IMR-90 (cell line): ENCODE results near the gene ZCCHC24. TPM values are rescaled to one million over a fixed set of nuclear protein-coding genes. Genes with fewer than 3 reads are reported as not detected.

Experiments
- ATAC-seq: fragments of 200-7000 bp; cut with Tn5 transposase; 2 replicates; pipeline ENCODE4 v1.9.1; 2020; ENCODE audit warnings: low read depth, mild to moderate bottlenecking, moderate library complexity
- BruUV-seq: library from RNA; stranded (reverse); fragments of 400-500 nt; replicated peaks from 2 replicates; lab custom pipeline; 2021; lab: Mats Ljungman, UMichigan
- CTCF ChIA-PET: fragments of 300-600 bp; formaldehyde crosslinking; extraction: SDS; loops from one replicate; lab custom pipeline; 2021; ENCODE audit warnings: antibody characterized with exemption; lab: Yijun Ruan, JAX
- POLR2A ChIA-PET: fragments of 300-600 bp; sonication (Branson Sonifier 250); formaldehyde crosslinking; loops from one replicate; lab custom pipeline; 2022; ENCODE audit warnings: antibody characterized with exemption; ENCODE audit not compliant: unreplicated experiment; lab: Charles Lee
- DNase-seq: peaks from one replicate; pipeline ENCODE4 v3.0.0; 2013
- H2AFZ ChIP-seq: replicated peaks from 2 replicates; pipeline ENCODE3; 2013; ENCODE audit warnings: low read length, mild to moderate bottlenecking; ENCODE audit not compliant: poor library complexity
- H2AK5ac ChIP-seq: 2 replicates; pipeline ENCODE4 v1.6.1; 2013; ENCODE audit warnings: low read depth, low read length, inconsistent platforms
- H2AK9ac ChIP-seq: replicated peaks from 2 replicates; pipeline ENCODE3; 2013; ENCODE audit warnings: mild to moderate bottlenecking, low read depth, low read length, moderate library complexity; ENCODE audit not compliant: poor library complexity
- H2BK120ac ChIP-seq: 2 replicates; pipeline ENCODE4 v1.6.1; 2013; ENCODE audit warnings: low read depth, low read length, inconsistent platforms
- H2BK15ac ChIP-seq: 3 replicates; pipeline ENCODE4 v1.6.1; 2013; ENCODE audit warnings: low read depth, low read length, inconsistent platforms
- H2BK20ac ChIP-seq: 2 replicates; pipeline ENCODE4 v1.6.1; 2013; ENCODE audit warnings: low read depth, mild to moderate bottlenecking, inconsistent platforms, low read length, moderate library complexity
- H2BK5ac ChIP-seq: 2 replicates; pipeline ENCODE4 v1.6.1; 2013; ENCODE audit warnings: mild to moderate bottlenecking, low read depth, low read length, inconsistent platforms; ENCODE audit not compliant: poor library complexity, severe bottlenecking
- H3K14ac ChIP-seq: replicated peaks from 2 replicates; pipeline ENCODE4 v1.6.1; 2013; ENCODE audit warnings: low read depth, low read length, inconsistent platforms
- H3K18ac ChIP-seq: 2 replicates; pipeline ENCODE4 v1.6.1; 2013; ENCODE audit warnings: low read depth, low read length, control low read depth
- H3K23ac ChIP-seq: 2 replicates; pipeline ENCODE4 v1.6.1; 2013; ENCODE audit warnings: low read depth, low read length, inconsistent platforms
- H3K27ac ChIP-seq: 2 replicates; pipeline ENCODE4 v1.5.1; 2013; ENCODE audit warnings: mild to moderate bottlenecking, control low read depth, low read length; ENCODE audit not compliant: insufficient read depth
- H3K27me3 ChIP-seq: 2 replicates; pipeline ENCODE4 v1.6.1; 2013; ENCODE audit warnings: low read length; ENCODE audit not compliant: control insufficient read depth, insufficient read depth
- H3K36me3 ChIP-seq: 2 replicates; pipeline ENCODE4 v1.6.1; 2013; ENCODE audit warnings: low read length, mixed read lengths; ENCODE audit not compliant: control insufficient read depth, insufficient read depth
- H3K4ac ChIP-seq: 2 replicates; pipeline ENCODE4 v1.6.1; 2013; ENCODE audit warnings: low read depth, low read length, inconsistent platforms
- H3K4me1 ChIP-seq: 2 replicates; pipeline ENCODE4 v1.6.1; 2013; ENCODE audit warnings: low read length, mixed read lengths; ENCODE audit not compliant: control insufficient read depth, insufficient read depth
- H3K4me2 ChIP-seq: 2 replicates; pipeline ENCODE4 v1.6.1; 2013; ENCODE audit warnings: low read depth, mild to moderate bottlenecking, control low read depth, low read length, moderate library complexity
- H3K4me3 ChIP-seq: 2 replicates; pipeline ENCODE4 v1.5.1; 2013; ENCODE audit warnings: low read depth, mild to moderate bottlenecking, control low read depth, low read length, moderate library complexity; ENCODE audit not compliant: insufficient read depth
- H3K56ac ChIP-seq: 2 replicates; pipeline ENCODE4 v1.6.1; 2013; ENCODE audit warnings: low read length, inconsistent platforms; ENCODE audit not compliant: insufficient read depth; ENCODE audit errors: extremely low read depth
- H3K79me1 ChIP-seq, 2 experiments: 2 replicates each; pipeline ENCODE4 v1.6.1; 2013; ENCODE audit warnings: low read length in 2 of 2, inconsistent platforms in 1 of 2, low read depth in 1 of 2
- H3K9ac ChIP-seq: 2 replicates; pipeline ENCODE4 v1.6.1; 2013; ENCODE audit warnings: low read depth, low read length, control low read depth
- H3K9me1 ChIP-seq: 2 replicates; pipeline ENCODE4 v1.6.1; 2013; ENCODE audit warnings: low read length, inconsistent platforms; ENCODE audit not compliant: insufficient read depth
- H3K9me3 ChIP-seq: 2 replicates; pipeline ENCODE4 v1.6.1; 2013; ENCODE audit warnings: low read length; ENCODE audit not compliant: control insufficient read depth, insufficient read depth
- H4K20me1 ChIP-seq: 2 replicates; pipeline ENCODE4 v1.6.1; 2013; ENCODE audit warnings: low read length, inconsistent platforms; ENCODE audit not compliant: insufficient read depth
- H4K5ac ChIP-seq: 2 replicates; pipeline ENCODE4 v1.6.1; 2013; ENCODE audit warnings: mild to moderate bottlenecking, low read depth, low read length, control low read depth
- H4K8ac ChIP-seq, 2 experiments: 2 replicates each; pipeline ENCODE4 v1.6.1; 2013; ENCODE audit warnings: low read depth in 2 of 2, low read length in 2 of 2, control low read depth in 1 of 2, inconsistent platforms in 1 of 2
- H4K91ac ChIP-seq: 2 replicates; pipeline ENCODE4 v1.6.1; 2013; ENCODE audit warnings: low read depth, low read length, inconsistent platforms; ENCODE audit not compliant: insufficient read depth
- BHLHE40 ChIP-seq: fragments of 150-350 bp; IDR thresholded peaks from 2 replicates; pipeline ENCODE4 v1.6.1; 2016; ENCODE audit warnings: mild to moderate bottlenecking, low read depth, low read length
- CEBPB ChIP-seq: IDR thresholded peaks from 2 replicates; pipeline ENCODE4 v1.6.1; 2012; ENCODE audit warnings: low read depth, low read length, improper control_type of control experiment
- CHD1 ChIP-seq: IDR thresholded peaks from 2 replicates; pipeline ENCODE4 v1.6.1; 2012; ENCODE audit warnings: low read depth, low read length, improper control_type of control experiment
- CTCF ChIP-seq: conservative IDR thresholded peaks from 2 replicates; pipeline ENCODE4 v1.5.1; 2012; ENCODE audit warnings: mild to moderate bottlenecking, low read depth, low read length, improper control_type of control experiment
- ELK1 ChIP-seq: fragments of 150-350 bp; IDR thresholded peaks from 2 replicates; pipeline ENCODE4 v1.6.1; 2016; ENCODE audit warnings: low read depth, mild to moderate bottlenecking, low read length, moderate library complexity, borderline replicate concordance
- FOS ChIP-seq: fragments of 150-350 bp; IDR thresholded peaks from 2 replicates; pipeline ENCODE4 v1.6.1; 2016; ENCODE audit warnings: low read depth, low read length
- MAFK ChIP-seq: IDR thresholded peaks from 2 replicates; pipeline ENCODE4 v1.6.1; 2012; ENCODE audit warnings: low read depth, low read length, improper control_type of control experiment
- MAZ ChIP-seq: IDR thresholded peaks from 2 replicates; pipeline ENCODE4 v1.6.1; 2012; ENCODE audit warnings: low read depth, mild to moderate bottlenecking, low read length, improper control_type of control experiment, moderate library complexity, borderline replicate concordance
- MXI1 ChIP-seq: IDR thresholded peaks from 2 replicates; pipeline ENCODE4 v1.6.1; 2012; ENCODE audit warnings: low read depth, mild to moderate bottlenecking, low read length, moderate library complexity, borderline replicate concordance
- NFE2L2 ChIP-seq: fragments of 150-350 bp; IDR thresholded peaks from 2 replicates; pipeline ENCODE4 v1.6.1; 2016; ENCODE audit warnings: low read depth, mild to moderate bottlenecking, low read length
- POLR2A ChIP-seq: IDR thresholded peaks from 2 replicates; pipeline ENCODE4 v1.6.1; 2012; ENCODE audit warnings: mild to moderate bottlenecking, low read depth, low read length
- RAD21 ChIP-seq: IDR thresholded peaks from 2 replicates; pipeline ENCODE4 v1.6.1; 2012; ENCODE audit warnings: low read length, improper control_type of control experiment
- RCOR1 ChIP-seq: IDR thresholded peaks from 2 replicates; pipeline ENCODE4 v1.6.1; 2012; ENCODE audit warnings: mild to moderate bottlenecking, low read length, improper control_type of control experiment; ENCODE audit not compliant: insufficient replicate concordance
- RFX5 ChIP-seq: IDR thresholded peaks from 2 replicates; pipeline ENCODE4 v1.8.0; 2012; ENCODE audit warnings: low read depth, mild to moderate bottlenecking, low read length, moderate library complexity
- SMC3 ChIP-seq: fragments of 150-350 bp; IDR thresholded peaks from 2 replicates; pipeline ENCODE4 v1.6.1; 2016; ENCODE audit warnings: low read depth, mild to moderate bottlenecking, antibody characterized with exemption, low read length, moderate library complexity
- USF2 ChIP-seq: fragments of 150-350 bp; IDR thresholded peaks from 2 replicates; pipeline ENCODE4 v1.6.1; 2017; ENCODE audit warnings: mild to moderate bottlenecking, antibody characterized with exemption, low read length, low read depth
- WGBS, 2 experiments: methylation state at CpG; one replicate each; pipeline versions ENCODE4 v1.1.5 to v1.1.7; 2013; ENCODE audit warnings: missing lambda C conversion rate in 2 of 2; ENCODE audit not compliant: insufficient read length in 1 of 2; ENCODE audit errors: extremely low coverage in 2 of 2; 5-methylcytosine and 5-hydroxymethylcytosine counted together
- dilution Hi-C: fragments of 300-500 bp; cut with HindIII; formaldehyde crosslinking; loops from one replicate; pipeline ENCODE4 v1.14.3; 2018; ENCODE audit warnings: low sequenced_read_pairs; ENCODE audit not compliant: unreplicated experiment
- in situ Hi-C: fragments of 300-500 bp; cut with MboI; formaldehyde crosslinking; loops from 3 replicates; pipeline ENCODE4 v1.14.3; 2019; ENCODE audit warnings: low sequenced_read_pairs, inconsistent platforms, mixed read lengths
- intact Hi-C: fragments of 100-400 bp; cut with micrococcal nuclease; formaldehyde crosslinking; loops from 2 replicates; pipeline ENCODE4 v1.10.0; 2022
- polyA plus RNA-seq, 3 experiments: library from polyadenylated mRNA; depleted of rRNA; stranded (reverse); fragments of >200 nt; gene quantifications; 2 replicates each; pipeline ENCODE4 v1.2.3, GENCODE V29; 2012; ENCODE audit warnings: low replicate concordance in 1 of 3
- total RNA-seq: library from RNA; depleted of rRNA; stranded (reverse); fragments of >200 nt; gene quantifications from 2 replicates; pipeline ENCODE4 v1.2.3, GENCODE V29; 2012

Gene ZCCHC24
- total and polyA plus RNA-seq, 2 of the 4 experiments (the other 2 are of a cell fraction) = 15.1 to 25.9 TPM

GRCh38 chr10:79475877-79476276, 30.5 kb upstream of the ZCCHC24 start:
- Histone ChIP-seq H3K56ac (no peak overlapping the region), H3K9me1 (no peaks in the 10 kb centered on the region; the same call in 1 of the 2 replicates), H2BK20ac (no peak overlapping the region), H3K9ac (no peak overlapping the region), H2BK5ac (no peak overlapping the region), H3K4me1 (no peaks in the 10 kb centered on the region), H2AK9ac (no peak overlapping the region), H2BK120ac (no peak overlapping the region), H3K27ac (no peak overlapping the region), H4K5ac (no peak overlapping the region), H3K14ac (no peak overlapping the region), H3K4ac (no peak overlapping the region), H2BK15ac (no peak overlapping the region), H3K4me2 (no peak overlapping the region), H3K18ac (no peak overlapping the region), H3K36me3 (no peaks in the 10 kb centered on the region), H2AFZ (no peak overlapping the region), H3K23ac (no peak overlapping the region), H3K4me3 (no peak overlapping the region), H4K20me1 (no peaks in the 10 kb centered on the region), H3K27me3 (peaks cover 1% of the 10 kb centered on the region; the same call in 1 of the 2 replicates), H2AK5ac (no peak overlapping the region), H4K91ac (no peak overlapping the region), H3K79me1 (no peaks in the 10 kb centered on the region), H3K9me3 (no peaks in the 10 kb centered on the region), H4K8ac (no peak overlapping the region)
- ChIA-PET CTCF (interaction anchor here (2.6 kb wide), 1 partner anchor 8 kb away, joined by 11 read pairs; no protein-coding TSS in a partner anchor), POLR2A (no interaction called here)
- no TSS peak for BruUV-seq
- intact Hi-C loops = no loop called here
- TF ChIP-seq CTCF = no peak
- no peak for TF ChIP-seq FOS
- TF ChIP-seq CHD1 = no peak
- TF ChIP-seq CEBPB = no peak
- TF ChIP-seq RAD21 = no peak
- TF ChIP-seq POLR2A = no peak
- TF ChIP-seq NFE2L2 = no peak
- TF ChIP-seq USF2 = no peak
- TF ChIP-seq BHLHE40 = no peak
- no peak for TF ChIP-seq MAFK
- no peak for TF ChIP-seq RCOR1
- TF ChIP-seq RFX5 = no peak
- TF ChIP-seq SMC3 = no peak
- TF ChIP-seq MAZ = no peak
- no peak for TF ChIP-seq MXI1
- no peak for TF ChIP-seq ELK1
- in situ Hi-C loops = loop anchor here (25.0 kb wide), 1 partner anchor 89 kb away; no protein-coding TSS in a partner anchor
- dilution Hi-C loops = no loop called here
- no peak for ATAC-seq
- DNase-seq = no peak
- no CpG with 5 or more reads among the region's 3 CpGs for WGBS, 2 experiments
